IPS DF 4.7 (cell line): ENCODE data around the gene BARHL1.

Source experiments
- DNase-seq: peaks from one replicate; pipeline ENCODE4 v3.0.0-alpha.2; 2013; ENCODE audit warnings: low spot score; ENCODE audit errors: extremely low read depth

Gene BARHL1

DNA sequence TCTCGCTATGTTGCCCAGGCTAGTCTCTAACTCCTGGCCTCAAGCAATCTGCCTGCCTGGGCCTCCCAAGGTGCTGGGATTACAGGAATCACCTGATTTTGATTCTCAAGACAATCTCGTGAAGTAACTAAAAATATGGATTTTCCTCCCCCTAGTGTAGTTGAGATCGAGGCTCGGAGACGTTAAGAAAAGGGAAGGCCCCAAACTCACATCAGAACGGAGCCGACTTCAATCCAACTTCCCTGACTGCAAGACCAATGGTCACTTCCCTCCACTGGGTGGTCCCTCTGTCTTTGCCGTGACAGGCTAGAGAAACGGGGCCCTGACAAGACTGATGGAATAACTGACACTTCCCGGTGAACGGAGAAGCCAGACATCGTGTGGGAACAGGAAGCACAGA, 28.3 kb downstream of the BARHL1 start:
- no peak for DNase-seq

- DNase-seq, result no peak
These were observed 31.9 kb downstream of the BARHL1 start for GRCh38 chr9:132614324-132614723.

DNA sequence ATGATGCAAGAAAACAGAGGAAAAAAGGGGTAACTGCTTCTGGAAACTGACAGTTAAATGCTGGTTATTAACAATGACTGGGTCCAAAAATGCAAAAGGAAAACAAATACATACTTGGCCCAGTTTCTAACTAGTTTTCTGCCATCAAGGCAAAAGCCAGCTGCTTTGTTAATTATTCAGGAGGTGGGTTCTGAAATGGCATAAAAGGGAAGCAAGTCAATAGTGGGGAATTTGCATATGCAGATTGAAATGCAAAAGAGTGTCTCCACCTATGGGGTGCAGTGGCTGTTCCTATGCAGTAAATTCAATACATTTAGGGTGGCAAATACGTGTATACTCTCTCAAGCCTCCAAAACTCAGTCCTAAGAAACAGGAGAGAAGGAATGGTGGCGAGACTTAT, 33.4 kb downstream of the BARHL1 start:
- no peak for DNase-seq

DNA sequence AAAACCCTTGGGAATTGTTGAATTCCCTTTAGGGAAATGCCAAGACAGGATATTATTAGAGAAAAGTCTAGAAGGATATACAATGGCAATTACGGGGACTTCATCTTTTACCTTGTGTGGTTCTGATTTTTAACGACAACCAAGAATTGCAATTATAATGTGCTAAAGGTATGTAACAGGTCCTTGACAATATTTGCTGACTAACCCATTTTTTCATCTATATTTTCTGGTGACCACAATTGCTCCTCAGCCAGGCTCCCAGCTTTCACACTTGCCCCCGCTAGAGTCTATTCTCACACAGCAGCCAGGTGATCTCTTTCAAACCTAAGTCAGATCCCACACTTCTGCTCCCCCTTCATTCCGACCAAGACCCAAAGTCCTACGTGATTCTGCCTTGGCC, 34.3 kb downstream of the BARHL1 start:
- DNase-seq, result no peak

GRCh38 chr9:132622159-132622558, 39.8 kb downstream of the BARHL1 start:
- no peak for DNase-seq

GRCh38 chr9:132626285-132626684, 43.9 kb downstream of the BARHL1 start:
- DNase-seq, result no peak

GRCh38 chr9:132627106-132627505, 44.7 kb downstream of the BARHL1 start:
- DNase-seq, result no peak

DNA sequence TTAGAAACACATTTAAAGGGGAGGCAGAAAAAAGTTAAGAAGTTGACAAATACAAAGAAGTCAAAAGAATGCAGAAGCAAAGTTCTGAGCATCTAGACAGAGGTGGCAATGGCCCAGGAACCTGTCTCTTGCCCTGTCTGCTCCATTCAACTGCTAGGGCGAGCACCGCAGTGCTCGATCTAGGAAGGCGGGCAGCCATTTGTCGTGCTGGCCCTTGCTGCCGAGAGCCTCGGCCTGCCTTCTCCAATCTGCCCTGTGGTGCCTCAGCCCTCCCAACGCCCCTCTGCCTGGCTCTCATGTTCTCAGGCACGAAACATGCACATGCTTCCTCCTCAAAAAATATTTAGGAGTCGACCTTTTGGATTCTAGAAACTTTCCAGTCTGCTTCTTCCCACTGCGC, 45.2 kb downstream of the BARHL1 start:
- no peak for DNase-seq

GRCh38 chr9:132628746-132629145, 46.3 kb downstream of the BARHL1 start:
- no peak for DNase-seq

DNA sequence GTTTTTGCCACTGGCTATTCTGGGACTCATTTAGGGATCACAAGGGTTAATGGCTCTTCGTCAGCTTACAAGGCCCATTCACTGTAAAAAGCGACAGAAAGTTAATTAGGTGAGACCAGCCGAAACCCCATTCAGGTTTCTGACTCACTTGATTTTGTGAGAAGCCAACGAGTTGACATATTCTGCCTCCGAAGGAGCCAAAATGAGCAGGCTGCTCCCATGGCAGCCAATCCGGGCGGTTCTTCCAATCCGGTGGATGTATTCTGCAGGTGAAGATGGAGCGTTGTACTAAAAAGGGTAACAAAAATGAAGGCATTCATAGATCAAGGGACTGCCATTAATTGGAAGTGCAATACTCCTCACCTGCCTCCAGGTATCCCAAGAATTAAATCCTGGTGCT, 47.7 kb downstream of the BARHL1 start:
- DNase-seq, result no peak

DNA sequence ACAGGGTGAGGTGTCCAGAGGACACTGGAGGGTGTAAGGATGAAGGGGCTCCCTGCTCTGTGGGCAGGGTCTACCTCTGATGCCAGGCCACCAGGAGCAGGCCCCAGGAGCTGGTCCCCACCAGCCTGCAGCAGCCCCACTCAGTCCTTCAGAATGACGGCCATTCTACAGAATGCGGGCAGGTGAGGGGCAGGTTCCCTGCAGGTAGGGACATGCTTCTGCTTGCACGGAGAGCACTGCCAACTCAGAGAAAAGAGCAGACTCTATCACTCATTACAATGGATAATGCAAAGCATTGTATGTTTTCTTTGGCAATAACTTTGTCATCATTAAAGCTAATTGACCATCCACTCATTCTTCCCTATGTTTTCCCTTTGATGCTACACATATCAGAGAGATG, 48.4 kb downstream of the BARHL1 start:
- no peak for DNase-seq

GRCh38 chr9:132631280-132631679, 48.9 kb downstream of the BARHL1 start:
- no peak for DNase-seq

- DNase-seq, result no peak
These were observed 49.3 kb downstream of the BARHL1 start for GRCh38 chr9:132631685-132632084.

DNA sequence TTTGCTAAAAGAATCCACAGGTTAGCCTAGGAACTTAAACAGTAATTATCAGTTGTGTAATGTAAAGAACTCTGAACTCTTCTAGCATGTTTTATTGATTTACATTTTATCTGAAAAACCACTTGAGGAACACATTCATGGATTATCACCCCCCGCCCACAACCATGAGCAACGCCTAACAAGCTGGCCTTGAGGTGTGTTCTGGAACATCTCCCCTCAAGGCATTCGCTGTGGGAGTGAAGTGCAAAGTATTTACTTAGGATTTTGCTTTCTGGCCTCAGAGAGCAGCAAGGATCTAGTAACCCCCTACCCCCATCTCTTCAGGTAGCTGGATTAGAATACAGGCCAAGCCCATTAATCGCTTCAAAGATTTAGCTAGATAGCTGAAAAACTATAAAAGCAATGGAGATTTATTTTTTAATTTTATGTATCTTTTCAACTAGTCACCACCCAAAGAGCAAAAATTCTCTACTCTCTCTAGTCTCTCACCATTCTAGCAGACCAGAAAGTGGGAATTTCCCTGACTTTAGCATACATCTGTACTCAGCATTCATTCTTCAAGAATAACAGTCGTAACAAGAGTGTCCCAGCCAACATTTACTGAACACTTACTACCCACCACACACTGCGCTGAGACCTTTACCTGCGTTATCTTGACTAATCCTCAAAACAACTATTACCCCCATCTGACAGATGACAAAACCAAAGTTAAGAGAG, 50.2 kb downstream of the BARHL1 start:
- DNase-seq, result no peak

DNA sequence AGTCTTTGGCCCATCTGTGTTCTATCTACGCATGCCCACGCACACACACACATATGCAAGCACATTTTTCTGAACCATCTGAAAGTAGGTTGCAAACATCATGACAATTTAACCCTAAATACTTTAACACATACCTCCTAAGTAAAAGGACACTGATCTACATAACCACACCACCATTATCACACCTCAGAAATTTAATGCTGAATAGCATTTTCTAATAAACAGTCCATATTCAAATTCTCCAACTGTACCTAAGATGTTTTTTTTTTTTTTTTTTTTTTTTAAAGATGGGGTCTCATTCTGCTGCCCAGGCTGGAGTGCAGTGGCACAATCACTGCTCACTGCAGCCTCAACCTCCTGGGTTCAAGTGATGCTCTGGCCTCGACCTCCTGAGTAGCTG, 51.9 kb downstream of the BARHL1 start:
- no peak for DNase-seq

GRCh38 chr9:132637351-132637750, 54.9 kb downstream of the BARHL1 start:
- DNase-seq, result no peak

DNA sequence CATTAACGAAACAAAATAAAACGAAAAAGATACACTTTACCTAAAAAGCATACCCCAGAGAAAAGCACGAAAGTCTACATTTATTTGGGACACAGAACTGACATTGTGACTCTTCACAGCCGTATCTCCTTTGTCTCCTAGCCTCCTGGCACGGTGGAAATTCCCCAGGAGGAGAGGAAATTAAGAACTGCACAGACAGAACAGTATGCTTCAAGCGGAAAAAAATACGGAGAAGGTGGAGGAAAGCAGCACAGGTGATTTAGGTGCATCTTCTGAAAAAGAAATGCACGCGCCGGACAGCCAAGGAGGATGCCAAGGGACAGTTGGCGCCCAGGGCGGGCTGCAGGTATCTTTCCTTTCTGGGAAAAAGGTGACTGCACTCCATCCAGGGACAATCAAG, 55.4 kb downstream of the BARHL1 start:
- no peak for DNase-seq

DNA sequence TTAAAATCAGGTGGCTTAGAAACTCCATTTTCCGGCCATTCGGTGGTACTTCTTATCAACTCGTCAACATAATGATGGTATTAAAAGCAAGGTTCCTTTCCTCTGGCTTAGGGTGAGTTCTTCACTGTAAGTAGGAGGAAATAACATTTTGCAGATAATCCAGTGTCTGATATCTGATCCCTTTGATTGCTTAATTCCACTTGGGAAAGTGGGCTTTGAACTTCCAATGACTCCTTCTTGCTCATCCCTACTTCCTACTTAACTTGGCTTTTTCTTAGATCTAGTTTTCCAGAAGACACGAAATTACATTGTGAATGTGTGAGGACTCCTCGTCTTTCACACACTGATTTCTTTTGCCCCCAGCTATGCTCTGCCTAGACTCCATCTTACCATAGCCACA, 55.8 kb downstream of the BARHL1 start:
- no peak for DNase-seq

- DNase-seq, result no peak
These were observed 56.9 kb downstream of the BARHL1 start for GRCh38 chr9:132639322-132639721.
